ENCODE data around the gene ARID5B.

DNA sequence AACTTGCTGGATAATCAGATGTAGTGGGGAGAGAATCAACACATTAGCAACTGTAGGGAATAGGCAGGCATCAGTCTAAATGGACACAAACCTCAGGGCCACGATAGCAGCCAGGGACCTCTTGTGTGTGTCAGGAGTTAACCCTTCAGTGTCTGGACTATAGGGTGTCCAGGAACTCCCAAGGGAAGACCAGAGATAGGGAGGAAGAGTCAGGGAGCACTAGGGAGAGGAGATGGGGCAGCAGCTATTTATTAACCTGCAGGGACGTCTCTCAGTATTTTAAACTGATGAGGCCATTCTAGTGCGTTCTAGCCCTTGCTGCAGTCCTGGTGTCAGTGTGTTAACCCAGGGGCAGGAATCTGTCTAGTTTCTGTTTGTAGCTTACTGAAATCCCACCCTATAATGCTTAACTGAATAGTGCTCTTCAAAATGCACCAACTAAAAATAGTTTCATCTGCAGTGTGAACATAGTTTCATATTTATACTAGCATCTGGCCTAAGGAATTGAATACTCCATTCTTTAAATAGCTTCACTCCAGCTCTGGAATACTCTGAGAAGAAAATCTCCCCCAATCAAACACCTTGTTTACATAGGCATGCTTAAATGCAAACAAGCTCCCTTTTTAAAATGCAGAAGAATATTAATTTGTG lies 62.7 kb downstream of the ARID5B start:
- no peak for TF ChIP-seq POLR2A (IDR thresholded peaks at IDR 0.05; ENCODE audit: low read length)
- TF ChIP-seq GATA1 (IDR thresholded peaks at IDR 0.05; ENCODE audit: low read depth, low read length), result no peak
